Mesenchymal stem cell (in vitro differentiated cells and primary cell): ENCODE results near the gene SF3B5.

Experiments
- DNase-seq: peaks from one replicate; pipeline ENCODE4 v3.0.0-alpha.2; 2013
- H2AFZ ChIP-seq: one replicate; pipeline ENCODE4 v1.6.1; 2013; ENCODE audit warnings: low read depth, mild to moderate bottlenecking, control low read depth, inconsistent platforms, low read length, moderate library complexity
- H2AK5ac ChIP-seq: 2 replicates; pipeline ENCODE4 v1.6.1; 2013; ENCODE audit warnings: low read length, moderate library complexity, mild to moderate bottlenecking, inconsistent platforms; ENCODE audit not compliant: severe bottlenecking
- H2BK120ac ChIP-seq: one replicate; pipeline ENCODE4 v1.6.1; 2013; ENCODE audit warnings: low read depth, mild to moderate bottlenecking, inconsistent platforms, low read length, moderate library complexity
- H2BK12ac ChIP-seq, 2 experiments: one replicate each; pipeline ENCODE4 v1.6.1; 2013; ENCODE audit warnings: inconsistent platforms in 2 of 2, low read length in 2 of 2, mild to moderate bottlenecking in 2 of 2, moderate library complexity in 2 of 2, control low read depth in 1 of 2
- H2BK15ac ChIP-seq: one replicate; pipeline ENCODE4 v1.6.1; 2013; ENCODE audit warnings: mild to moderate bottlenecking, low read depth, inconsistent platforms; ENCODE audit not compliant: poor library complexity, severe bottlenecking
- H2BK5ac ChIP-seq: 2 replicates; pipeline ENCODE4 v1.6.1; 2013; ENCODE audit warnings: low read depth, mild to moderate bottlenecking, low read length, control low read depth, inconsistent platforms; ENCODE audit not compliant: poor library complexity, severe bottlenecking
- H3K14ac ChIP-seq, 2 experiments: one replicate each; pipeline ENCODE4 v1.6.1; 2013; ENCODE audit warnings: inconsistent platforms in 2 of 2, low read length in 2 of 2, control low read depth in 1 of 2, mild to moderate bottlenecking in 1 of 2, moderate library complexity in 1 of 2
- H3K18ac ChIP-seq, 2 experiments: one replicate each; pipeline ENCODE4 v1.6.1; 2013; ENCODE audit warnings: inconsistent platforms in 2 of 2, low read length in 2 of 2, control low read depth in 1 of 2, low read depth in 1 of 2, mild to moderate bottlenecking in 1 of 2
- H3K23ac ChIP-seq, 2 experiments: one replicate each; pipeline ENCODE4 v1.6.1; 2013; ENCODE audit warnings: inconsistent platforms in 2 of 2, low read length in 2 of 2, mild to moderate bottlenecking in 2 of 2, moderate library complexity in 2 of 2, control low read depth in 1 of 2
- H3K27ac ChIP-seq: 2 replicates; pipeline ENCODE4 v1.5.1; 2013; ENCODE audit warnings: mild to moderate bottlenecking, moderate library complexity, low read length, control low read depth, inconsistent platforms; ENCODE audit not compliant: poor library complexity, severe bottlenecking
- H3K27me3 ChIP-seq, 2 experiments: 2 replicates each; pipeline versions ENCODE4 v1.6.1 to v1.7.0; 2013; ENCODE audit warnings: low read length in 2 of 2, mild to moderate bottlenecking in 2 of 2, moderate library complexity in 2 of 2, control low read depth in 1 of 2, inconsistent platforms in 1 of 2; ENCODE audit not compliant: control insufficient read depth in 1 of 2, insufficient read depth in 1 of 2
- H3K36me3 ChIP-seq, 2 experiments: 2 replicates each; pipeline versions ENCODE4 v1.6.1 to v1.7.0; 2013; ENCODE audit warnings: low read length in 2 of 2, control low read depth in 1 of 2, inconsistent platforms in 1 of 2, low read depth in 1 of 2, mild to moderate bottlenecking in 1 of 2; ENCODE audit not compliant: insufficient read depth in 2 of 2, control insufficient read depth in 1 of 2
- H3K4ac ChIP-seq, 2 experiments: one replicate each; pipeline ENCODE4 v1.6.1; 2013; ENCODE audit warnings: inconsistent platforms in 2 of 2, low read length in 2 of 2, mild to moderate bottlenecking in 2 of 2, moderate library complexity in 2 of 2, control low read depth in 1 of 2, low read depth in 1 of 2
- H3K4me1 ChIP-seq: 2 replicates; pipeline ENCODE4 v1.6.1; 2013; ENCODE audit warnings: low read depth, low read length, control low read depth; ENCODE audit not compliant: control insufficient read depth, insufficient read depth
- H3K4me2 ChIP-seq: 2 replicates; pipeline ENCODE4 v1.6.1; 2013; ENCODE audit warnings: low read length, mild to moderate bottlenecking, inconsistent platforms; ENCODE audit not compliant: poor library complexity, severe bottlenecking
- H3K4me3 ChIP-seq, 2 experiments: 2 replicates each; pipeline versions ENCODE4 v1.5.1 to v1.7.0; 2013; ENCODE audit warnings: low read length in 2 of 2, mild to moderate bottlenecking in 2 of 2, control low read depth in 1 of 2, low read depth in 1 of 2; ENCODE audit not compliant: insufficient read depth in 1 of 2
- H3K79me1 ChIP-seq: replicated peaks from 2 replicates; pipeline ENCODE4 v1.6.1; 2013; ENCODE audit warnings: mild to moderate bottlenecking, control low read depth, low read length, inconsistent platforms; ENCODE audit not compliant: poor library complexity, severe bottlenecking
- H3K9ac ChIP-seq: 2 replicates; pipeline ENCODE4 v1.7.0; 2013; ENCODE audit warnings: mild to moderate bottlenecking, low read length, moderate library complexity
- H3K9me3 ChIP-seq: 2 replicates; pipeline ENCODE4 v1.7.0; 2013; ENCODE audit warnings: mild to moderate bottlenecking, low read length; ENCODE audit not compliant: control insufficient read depth
- H4K8ac ChIP-seq: one replicate; pipeline ENCODE4 v1.6.1; 2013; ENCODE audit warnings: inconsistent platforms, mild to moderate bottlenecking, low read length, moderate library complexity
- H4K91ac ChIP-seq: one replicate; pipeline ENCODE4 v1.6.1; 2013; ENCODE audit warnings: mild to moderate bottlenecking, low read length, inconsistent platforms
- WGBS: methylation state at CpG from one replicate; pipeline ENCODE4 v1.1.7; 2013; ENCODE audit warnings: mixed read lengths; 5-methylcytosine and 5-hydroxymethylcytosine counted together

Gene SF3B5

GRCh38 chr6:144064402-144065212 is 30.8 kb downstream of the SF3B5 start:
- H3K36me3 ChIP-seq, result peaks cover 0 to 6% of the 10 kb centered on the region in 2 experiments
- H2BK15ac ChIP-seq, result no peak overlapping the region
- peak overlapping the region; percentile 76 to 83 for H3K4me3 ChIP-seq
- peak overlapping the region; percentile 53 for H3K9ac ChIP-seq
- H3K18ac ChIP-seq, result peak overlapping the region in 1 of 2 experiments; percentile 49
- peaks cover 40 to 50% of the 10 kb centered on the region in 2 experiments for H3K27me3 ChIP-seq
- H2AFZ ChIP-seq, result peak overlapping the region; percentile 87
- WGBS, result 13% methylated on average over 19 of the region's 57 CpGs
- no peak overlapping the region for H2BK120ac ChIP-seq
- H2BK5ac ChIP-seq, result no peak overlapping the region
- H3K14ac ChIP-seq, result peak overlapping the region in 1 of 2 experiments; percentile 68
- no peak overlapping the region for H3K27ac ChIP-seq
- H3K79me1 ChIP-seq, result no peaks in the 10 kb centered on the region
- H4K91ac ChIP-seq, result no peak overlapping the region
- H4K8ac ChIP-seq, result peak overlapping the region; percentile 41
- H3K4me1 ChIP-seq, result peaks cover 17% of the 10 kb centered on the region
- H2BK12ac ChIP-seq, result no peak overlapping the region
- H3K23ac ChIP-seq, result peak overlapping the region in 1 of 2 experiments; percentile 40
- H3K4ac ChIP-seq, result no peak overlapping the region
- H3K4me2 ChIP-seq, result peak overlapping the region; percentile 99
- no peak overlapping the region for H2AK5ac ChIP-seq
- H3K9me3 ChIP-seq, result no peaks in the 10 kb centered on the region
- peak; percentile 15 for DNase-seq

- WGBS, result under 1% methylated on average over 59 of the region's 72 CpGs
- Histone ChIP-seq H2AK5ac (no peak overlapping the region), H2BK12ac (no peak overlapping the region), H3K27ac (no peak overlapping the region), H3K4ac (no peak overlapping the region), H4K8ac (peak overlapping the region; percentile 41), H3K23ac (no peak overlapping the region), H3K9ac (peak overlapping the region; percentile 53), H3K4me2 (peak overlapping the region; percentile 99), H2BK15ac (peak overlapping the region; percentile 48), H3K4me1 (peaks cover 17% of the 10 kb centered on the region), H3K9me3 (no peaks in the 10 kb centered on the region), H3K14ac (peak overlapping the region in 1 of 2 experiments; percentile 68), H3K27me3 (peaks cover 40 to 50% of the 10 kb centered on the region in 2 experiments), H2AFZ (peak overlapping the region; percentile 87), H4K91ac (no peak overlapping the region), H3K18ac (peak overlapping the region in 1 of 2 experiments; percentile 49), H3K79me1 (no peaks in the 10 kb centered on the region), H2BK120ac (no peak overlapping the region), H3K36me3 (peaks cover 0 to 6% of the 10 kb centered on the region in 2 experiments), H2BK5ac (no peak overlapping the region), H3K4me3 (peak overlapping the region; percentile 76 to 83)
- DNase-seq, result peak; percentile 56
These were observed 31.5 kb downstream of the SF3B5 start for GRCh38 chr6:144063744-144064401.

- Histone ChIP-seq H3K4me1 (peaks cover 17% of the 10 kb centered on the region), H4K91ac (no peak overlapping the region), H2BK15ac (no peak overlapping the region), H3K14ac (peak overlapping the region in 1 of 2 experiments; percentile 63), H3K4ac (no peak overlapping the region), H2AK5ac (no peak overlapping the region), H3K27me3 (peaks cover 40 to 50% of the 10 kb centered on the region in 2 experiments), H3K36me3 (peaks cover 0 to 6% of the 10 kb centered on the region in 2 experiments), H3K27ac (no peak overlapping the region), H3K79me1 (no peaks in the 10 kb centered on the region), H3K9ac (peak overlapping the region; percentile 53), H3K18ac (peak overlapping the region in 1 of 2 experiments; percentile 5), H2BK5ac (no peak overlapping the region), H3K23ac (no peak overlapping the region), H4K8ac (no peak overlapping the region), H3K9me3 (no peaks in the 10 kb centered on the region), H2BK12ac (no peak overlapping the region), H3K4me3 (peak overlapping the region; percentile 76 to 83), H3K4me2 (peak overlapping the region; percentile 99), H2BK120ac (no peak overlapping the region), H2AFZ (peak overlapping the region; percentile 87)
- WGBS, result 21% methylated on average over 16 of the region's 16 CpGs
- no peak for DNase-seq
These were observed 32.1 kb downstream of the SF3B5 start for GRCh38 chr6:144063246-144063743.

GRCh38 chr6:144062786-144063185 is 32.6 kb downstream of the SF3B5 start:
- Histone ChIP-seq H3K9ac (no peak overlapping the region), H2BK12ac (no peak overlapping the region), H2AK5ac (no peak overlapping the region), H3K79me1 (no peaks in the 10 kb centered on the region), H2BK5ac (no peak overlapping the region), H3K27me3 (peaks cover 40 to 47% of the 10 kb centered on the region in 2 experiments), H3K18ac (no peak overlapping the region), H3K9me3 (no peaks in the 10 kb centered on the region), H2BK120ac (no peak overlapping the region), H2AFZ (no peak overlapping the region), H3K14ac (no peak overlapping the region), H3K4me3 (no peak overlapping the region), H3K4me1 (peaks cover 17% of the 10 kb centered on the region), H4K91ac (no peak overlapping the region), H3K4ac (no peak overlapping the region), H3K27ac (no peak overlapping the region), H3K4me2 (no peak overlapping the region), H4K8ac (no peak overlapping the region), H2BK15ac (no peak overlapping the region), H3K23ac (no peak overlapping the region), H3K36me3 (peaks cover 0 to 6% of the 10 kb centered on the region in 2 experiments)
- no peak for DNase-seq
- WGBS, result 46% methylated on average over 5 of the region's 5 CpGs
